KOPT-K1 (cell line): Measurements from ENCODE around the gene DGKI.

Experiments
- H3K27ac ChIP-seq: fragments of 200-600 bp; sonication (generic); 2 replicates; pipeline ENCODE4 v1.5.1; 2016; ENCODE audit warnings: antibody characterized with exemption, mild to moderate bottlenecking, low read depth, low read length; ENCODE audit not compliant: poor library complexity, severe bottlenecking
- H3K36me3 ChIP-seq: fragments of 200-600 bp; sonication (generic); 2 replicates; pipeline ENCODE4 v1.5.1; 2017; ENCODE audit warnings: antibody characterized with exemption, mild to moderate bottlenecking, low read length, moderate library complexity; ENCODE audit not compliant: insufficient read depth
- H3K9me3 ChIP-seq: fragments of 200-600 bp; sonication (generic); 2 replicates; pipeline ENCODE4 v1.5.1; 2017; ENCODE audit warnings: antibody characterized with exemption, low read length, mild to moderate bottlenecking; ENCODE audit not compliant: insufficient read depth, poor library complexity, severe bottlenecking

Gene DGKI

DNA sequence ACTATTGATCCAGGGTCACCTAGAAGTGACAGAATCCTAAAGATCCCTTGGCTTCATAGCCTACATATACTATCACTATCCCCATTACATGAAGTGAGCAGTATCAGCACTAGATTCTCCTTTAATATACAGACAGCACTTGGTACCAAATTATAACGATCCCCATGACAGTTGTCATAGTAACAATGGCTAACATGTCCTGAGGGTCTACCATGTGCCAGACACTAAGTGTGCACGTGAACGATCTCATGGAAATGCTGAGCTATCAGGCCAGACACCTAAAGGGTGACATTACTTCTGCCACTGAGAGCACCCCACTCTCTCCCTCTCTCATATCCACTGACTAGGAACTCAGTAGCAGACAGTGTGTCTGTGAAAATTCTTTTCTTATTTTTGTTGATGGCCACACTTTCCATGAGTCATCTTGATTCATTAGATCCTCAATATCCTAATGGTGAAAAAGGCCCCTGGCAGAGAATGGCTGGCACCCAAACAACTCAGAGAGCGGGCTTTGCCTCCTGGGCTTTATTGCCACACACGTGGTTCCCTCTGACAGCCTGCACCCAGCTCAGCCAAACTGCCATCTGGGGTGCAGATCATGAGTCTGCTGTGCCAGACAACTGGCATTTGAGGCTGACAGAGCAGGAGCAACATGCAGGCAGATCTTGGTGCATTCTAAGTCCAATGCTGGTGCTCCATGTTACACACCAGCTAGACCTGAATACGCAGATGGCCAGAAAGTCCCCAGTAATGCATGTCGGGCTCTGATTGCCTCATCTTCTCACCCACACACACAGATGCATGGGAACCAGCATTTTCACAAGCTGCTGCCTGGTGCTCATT lies 176.3 kb downstream of the DGKI start:
- no peak overlapping the region for H3K27ac ChIP-seq

DNA sequence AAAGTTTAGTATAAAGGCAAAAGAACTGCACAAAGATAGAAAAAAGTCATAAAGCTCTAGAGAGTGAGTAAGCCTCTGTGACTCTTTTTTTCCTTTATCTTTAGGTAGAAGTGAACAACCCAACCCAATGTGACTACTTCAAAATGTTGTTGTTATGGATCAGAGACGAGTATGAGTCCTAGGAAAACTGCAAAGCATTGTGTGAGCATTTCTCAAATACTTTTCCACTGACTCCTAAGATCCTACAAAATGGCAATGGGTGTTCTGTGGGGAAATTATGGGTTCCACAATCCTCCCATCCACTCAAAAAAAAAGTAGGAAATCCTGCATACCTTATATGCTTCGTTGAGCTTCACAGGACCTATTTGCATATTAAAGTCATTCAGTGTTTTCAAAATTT lies 177.1 kb downstream of the DGKI start:
- Histone ChIP-seq H3K9me3 (no peaks in the 10 kb centered on the region), H3K27ac (no peak overlapping the region), H3K36me3 (no peaks in the 10 kb centered on the region)

More for the DNA sequence above, 176.3 kb downstream of the DGKI start:
- H3K36me3 ChIP-seq, result no peaks in the 10 kb centered on the region
- H3K9me3 ChIP-seq, result no peaks in the 10 kb centered on the region

DNA sequence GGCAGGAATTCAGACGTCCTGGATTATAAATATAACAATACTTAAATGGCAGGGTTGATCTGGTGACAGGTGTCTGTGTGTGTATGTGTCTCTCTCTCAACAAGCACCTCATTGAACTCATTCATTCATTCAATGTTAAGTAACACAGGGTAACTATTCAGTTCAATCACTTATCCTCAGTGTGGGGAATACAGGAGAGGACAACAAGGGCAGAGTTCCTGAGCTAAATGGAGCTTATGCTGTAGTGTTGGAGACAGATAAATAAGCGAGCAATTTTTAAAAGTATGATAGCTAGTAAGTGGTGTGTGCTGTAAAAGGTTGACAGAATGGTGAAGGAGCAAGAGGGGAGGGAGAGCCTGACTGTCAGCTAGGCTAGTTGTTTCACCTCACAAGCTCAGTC lies 178.4 kb downstream of the DGKI start:
- Histone ChIP-seq H3K27ac (no peak overlapping the region), H3K36me3 (no peaks in the 10 kb centered on the region), H3K9me3 (no peaks in the 10 kb centered on the region)

DNA sequence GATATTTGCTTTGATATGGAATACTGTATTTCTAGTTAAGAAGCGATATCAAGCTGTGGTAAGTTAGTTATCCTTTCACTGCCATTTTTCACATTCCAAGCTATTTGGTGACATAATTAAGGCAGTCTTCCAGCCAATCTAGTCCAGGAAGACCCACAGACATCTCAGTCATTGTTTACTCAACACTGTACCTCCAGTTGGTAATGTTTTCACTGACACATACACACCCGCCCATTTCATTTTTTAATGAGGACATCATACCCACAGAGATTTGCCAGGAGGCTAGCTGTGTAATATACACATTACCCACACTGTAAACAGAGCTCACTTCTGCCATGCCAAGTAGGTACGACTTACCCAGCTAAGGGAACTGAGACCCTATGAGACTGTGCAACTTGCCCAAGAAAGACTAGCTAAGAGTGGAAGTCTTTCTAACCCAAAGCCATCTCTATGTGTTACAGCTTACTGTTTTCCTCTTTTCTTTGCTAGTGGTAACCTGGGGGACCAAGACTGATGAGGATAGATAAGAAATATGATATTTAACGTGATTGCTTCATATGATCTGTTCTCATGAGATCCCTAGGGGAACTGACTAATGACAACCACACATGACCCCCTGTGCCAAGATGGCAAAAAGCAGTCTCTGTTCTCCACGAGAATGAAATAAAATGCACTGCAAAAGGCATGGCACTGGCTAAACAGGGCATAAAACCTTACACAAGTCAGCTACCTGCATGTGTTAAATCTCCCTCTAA lies 179.0 kb downstream of the DGKI start:
- H3K27ac ChIP-seq, result no peak overlapping the region
- H3K9me3 ChIP-seq, result no peaks in the 10 kb centered on the region
- H3K36me3 ChIP-seq, result no peaks in the 10 kb centered on the region

DNA sequence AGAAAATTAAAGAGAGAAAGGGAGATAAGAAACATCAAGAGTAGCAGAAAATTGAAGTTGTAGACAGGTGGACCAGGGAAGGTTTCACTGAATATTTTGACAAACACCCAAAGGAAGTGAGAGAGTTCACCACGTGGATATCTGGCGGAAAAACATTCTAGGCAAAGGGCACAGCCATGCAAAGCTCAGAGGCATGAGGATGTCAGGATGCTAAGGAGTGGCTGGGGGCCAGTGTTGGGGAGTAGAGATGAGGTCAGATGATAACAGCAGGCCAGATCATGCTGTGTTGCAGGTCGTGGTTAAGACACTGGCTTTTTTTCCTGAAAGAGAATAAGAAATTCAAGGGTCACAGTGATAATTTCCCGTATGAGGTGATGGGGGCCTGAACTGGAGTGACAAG lies 181.9 kb downstream of the DGKI start:
- H3K27ac ChIP-seq, result no peak overlapping the region
- H3K36me3 ChIP-seq, result no peaks in the 10 kb centered on the region
- H3K9me3 ChIP-seq, result no peaks in the 10 kb centered on the region

DNA sequence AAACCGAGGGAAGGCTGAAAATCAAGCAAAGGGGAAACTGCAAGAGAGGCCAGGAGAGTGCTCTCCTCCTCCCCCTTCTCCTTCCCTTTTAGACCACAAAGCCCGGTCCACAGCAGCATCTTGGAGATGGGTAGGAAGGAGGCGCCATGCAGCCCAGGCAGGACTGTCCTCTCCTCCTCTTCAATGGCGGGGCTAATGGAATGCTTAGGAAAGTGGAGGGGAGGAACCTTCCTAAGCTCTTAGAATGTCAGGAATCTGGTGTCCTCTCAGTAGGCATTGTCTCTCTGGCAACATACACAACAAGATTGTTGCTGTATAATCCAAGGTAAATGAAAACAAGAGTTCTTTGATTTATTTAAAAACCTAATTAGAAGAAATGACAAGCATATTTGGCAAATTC lies 185.1 kb downstream of the DGKI start:
- no peak overlapping the region for H3K27ac ChIP-seq
- H3K36me3 ChIP-seq, result no peaks in the 10 kb centered on the region
- H3K9me3 ChIP-seq, result no peaks in the 10 kb centered on the region

DNA sequence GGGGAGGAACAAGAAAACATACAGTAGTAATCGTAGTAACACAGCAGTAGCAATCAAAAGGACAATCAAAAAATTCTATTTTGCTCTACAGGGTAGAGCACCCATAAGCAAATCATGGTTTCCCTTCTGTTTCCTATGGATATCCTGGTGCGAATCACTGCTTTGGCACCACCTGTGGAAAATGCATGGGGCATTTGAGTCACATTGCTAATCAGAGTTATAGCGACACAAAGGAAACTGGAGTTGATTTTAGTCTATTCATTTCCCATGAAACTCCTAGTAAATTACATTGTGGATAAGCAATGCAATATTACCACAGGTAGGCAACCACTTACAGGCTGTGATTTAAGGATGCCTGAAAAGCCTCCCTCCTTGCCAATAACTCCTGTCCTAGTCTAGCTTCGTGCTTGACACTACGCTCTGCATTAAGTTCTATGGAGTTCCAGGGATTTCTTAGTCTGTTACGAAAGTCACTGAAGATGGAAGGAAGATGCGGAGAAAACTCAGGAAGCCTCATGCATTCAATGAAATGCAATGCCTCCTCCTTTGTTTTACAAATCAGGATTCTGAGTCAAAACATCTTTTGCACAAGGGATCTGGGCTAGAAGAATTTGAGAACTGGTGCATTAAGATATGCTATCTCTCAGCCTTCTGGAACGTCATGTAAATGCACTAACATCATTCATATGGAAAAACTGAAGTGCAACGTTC lies 188.4 kb downstream of the DGKI start:
- Histone ChIP-seq H3K9me3 (no peaks in the 10 kb centered on the region), H3K27ac (no peak overlapping the region), H3K36me3 (no peaks in the 10 kb centered on the region)

DNA sequence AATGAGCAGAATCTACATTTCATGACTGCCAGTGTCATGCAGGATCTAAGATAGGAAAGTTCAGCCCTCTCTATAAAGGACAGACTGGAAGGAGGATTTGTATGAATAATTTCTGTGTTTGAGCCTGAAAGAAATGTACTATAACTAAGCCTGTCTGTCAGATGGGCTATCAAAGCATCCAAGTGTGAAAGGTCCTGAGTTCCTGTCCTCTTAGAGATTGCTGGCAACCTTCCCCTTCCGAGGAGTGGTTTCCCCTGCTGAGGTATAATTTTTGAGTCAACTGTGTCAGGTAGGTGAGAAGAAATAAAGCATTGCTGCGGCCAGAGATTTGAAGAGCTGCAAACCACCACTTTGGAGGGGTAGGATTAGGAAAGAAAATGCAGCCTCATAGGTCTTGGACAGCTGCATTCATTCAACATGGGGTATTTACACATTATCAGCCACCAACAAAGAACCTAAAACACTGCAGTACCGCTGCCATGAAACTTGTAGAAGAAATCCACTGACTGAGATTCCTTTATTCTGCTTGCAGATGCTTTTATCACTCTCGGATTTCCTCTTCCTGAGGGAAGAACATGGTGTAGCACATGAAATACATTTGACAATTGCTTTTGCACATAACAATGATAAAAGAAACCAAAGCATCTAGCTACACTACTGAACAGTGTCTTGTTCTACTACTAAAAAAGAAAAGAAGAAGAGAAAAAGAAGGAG lies 189.1 kb downstream of the DGKI start:
- no peak overlapping the region for H3K27ac ChIP-seq

DNA sequence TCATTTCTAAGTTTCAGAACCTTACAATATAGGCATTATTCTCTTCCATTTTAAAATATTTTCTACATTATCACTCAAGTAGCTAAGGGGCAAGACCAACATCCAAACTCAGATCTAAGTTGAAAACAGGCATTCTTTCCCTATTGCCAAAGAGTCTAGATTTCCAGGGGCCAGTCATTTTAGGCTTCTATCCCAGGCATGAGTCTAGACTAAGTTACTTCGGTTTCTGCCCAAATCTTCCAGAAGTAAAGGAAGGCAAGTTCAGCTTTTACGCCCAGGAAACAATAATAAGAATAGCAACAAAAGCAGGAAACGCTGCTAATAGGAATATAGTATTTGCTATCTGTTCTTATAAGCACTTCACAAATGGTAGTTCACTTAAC lies 189.9 kb downstream of the DGKI start:
- H3K9me3 ChIP-seq, result no peaks in the 10 kb centered on the region
- no peak overlapping the region for H3K27ac ChIP-seq
- H3K36me3 ChIP-seq, result no peaks in the 10 kb centered on the region

More for the DNA sequence above, 189.1 kb downstream of the DGKI start:
- H3K36me3 ChIP-seq, result no peaks in the 10 kb centered on the region
- no peaks in the 10 kb centered on the region for H3K9me3 ChIP-seq

DNA sequence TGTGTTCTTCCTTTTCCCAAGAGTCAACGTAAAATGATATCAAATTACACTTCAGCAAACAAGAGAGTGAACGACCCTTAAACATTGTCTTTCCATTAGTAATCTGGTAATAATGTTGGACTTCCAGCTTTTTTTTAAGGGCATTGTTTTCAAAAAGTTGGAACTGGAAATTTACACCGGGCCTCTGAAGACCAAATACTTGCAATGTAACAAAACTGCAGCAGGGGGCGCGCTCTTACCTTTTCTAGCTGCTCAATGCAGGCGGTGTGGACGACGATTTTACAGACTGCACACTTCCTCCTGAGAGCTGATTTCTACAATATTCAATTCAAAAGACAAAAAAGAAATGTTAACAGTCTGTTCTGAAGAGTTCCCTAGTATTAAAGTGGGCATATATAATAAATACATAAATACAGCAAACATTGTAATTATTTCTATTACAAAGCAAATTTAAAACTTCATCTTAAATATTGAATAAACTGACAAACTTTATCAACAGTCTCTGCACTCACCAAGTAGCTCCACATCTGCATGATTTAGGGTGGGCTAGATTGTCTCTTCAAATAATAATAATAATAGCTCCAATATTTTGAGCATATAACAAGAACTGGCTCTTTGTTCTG lies 190.4 kb downstream of the DGKI start:
- H3K9me3 ChIP-seq, result no peaks in the 10 kb centered on the region
- no peaks in the 10 kb centered on the region for H3K36me3 ChIP-seq
- H3K27ac ChIP-seq, result no peak overlapping the region

DNA sequence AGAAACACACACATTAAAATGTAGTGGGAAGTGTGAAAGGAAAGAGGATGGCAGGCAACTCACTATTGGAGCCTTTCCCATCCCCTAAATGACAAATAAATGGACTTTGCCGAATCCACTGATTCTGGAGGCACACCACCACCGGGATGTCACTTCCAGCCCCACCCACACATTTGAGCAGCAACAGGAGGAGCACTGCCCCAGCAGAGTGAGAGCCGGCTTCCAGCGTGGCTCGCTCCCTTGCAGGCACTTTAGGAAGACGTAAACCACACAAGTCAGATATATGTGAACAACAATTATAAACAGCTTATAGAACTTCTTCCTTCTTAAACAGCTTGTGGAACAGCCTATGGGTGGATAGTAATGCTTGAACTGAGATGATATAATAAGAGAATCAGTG lies 191.0 kb downstream of the DGKI start:
- Histone ChIP-seq H3K27ac (no peak overlapping the region), H3K9me3 (no peaks in the 10 kb centered on the region), H3K36me3 (no peaks in the 10 kb centered on the region)

DNA sequence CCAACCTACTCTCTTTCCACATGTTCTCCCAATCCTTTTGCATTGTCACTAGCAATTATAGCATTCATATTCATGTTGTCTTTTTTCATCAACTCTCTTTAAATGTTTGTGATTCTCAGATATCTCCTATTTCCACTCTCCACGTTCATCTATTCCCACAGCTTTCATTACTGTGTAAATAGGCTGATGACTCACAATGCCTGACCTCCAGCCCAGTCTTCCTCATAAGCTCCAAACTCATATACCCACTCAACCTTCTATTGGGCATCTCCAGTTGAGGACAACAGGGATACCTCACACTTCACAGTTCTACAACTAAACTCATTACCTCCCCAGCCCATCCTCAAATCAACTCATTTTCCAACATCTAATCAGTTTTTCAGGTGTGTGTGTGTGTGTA lies 194.1 kb downstream of the DGKI start:
- no peak overlapping the region for H3K27ac ChIP-seq
- H3K36me3 ChIP-seq, result no peaks in the 10 kb centered on the region

DNA sequence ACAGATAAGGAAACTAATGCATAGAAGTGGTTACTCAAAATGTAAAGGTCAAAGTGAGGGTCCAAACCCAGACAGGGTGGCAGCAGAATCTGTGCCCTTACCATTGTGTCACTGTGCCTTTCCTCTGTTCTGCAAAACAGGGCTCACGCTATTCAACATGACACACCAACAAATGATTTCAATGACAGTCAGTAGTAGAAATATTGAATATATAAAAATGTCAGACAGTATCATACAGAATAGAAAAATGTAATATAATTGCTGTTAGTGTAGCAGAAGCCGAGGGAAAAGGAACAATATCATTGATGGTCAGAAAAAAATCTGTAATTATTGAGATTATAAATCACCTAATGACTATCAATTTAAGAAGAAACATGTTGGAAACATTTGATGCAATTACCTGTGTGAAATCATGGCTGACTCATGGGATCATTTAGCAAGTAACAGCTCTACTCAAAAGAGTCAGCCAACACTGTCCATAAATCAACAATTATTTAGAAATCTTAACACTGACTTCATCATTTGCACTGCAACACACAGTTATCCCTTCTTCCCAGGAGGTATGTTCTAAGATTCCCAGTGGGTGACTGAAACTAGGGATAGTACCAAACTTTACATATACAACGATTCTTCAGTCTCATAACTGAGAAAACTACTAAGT lies 198.7 kb downstream of the DGKI start:
- H3K9me3 ChIP-seq, result no peaks in the 10 kb centered on the region
- no peak overlapping the region for H3K27ac ChIP-seq
- no peaks in the 10 kb centered on the region for H3K36me3 ChIP-seq

More for the DNA sequence above, 194.1 kb downstream of the DGKI start:
- no peaks in the 10 kb centered on the region for H3K9me3 ChIP-seq

DNA sequence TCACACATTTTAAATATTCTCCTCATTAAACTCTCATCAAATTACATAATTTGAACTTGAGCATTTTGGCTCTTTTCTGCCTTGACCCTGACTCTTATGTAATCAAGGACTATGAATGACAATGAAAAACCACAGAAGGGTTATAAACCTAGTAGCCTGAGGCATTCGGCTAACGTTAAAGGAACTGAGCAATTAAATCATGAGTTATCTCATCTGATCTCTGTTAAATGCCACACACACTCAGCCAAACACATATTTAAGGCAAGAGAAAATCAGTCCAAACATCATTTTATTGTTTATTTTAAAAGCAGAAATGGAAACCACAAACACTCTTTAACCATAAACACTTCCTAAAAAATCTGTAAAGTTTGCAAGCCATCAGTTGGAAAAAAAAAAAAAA lies 204.3 kb downstream of the DGKI start:
- no peak overlapping the region for H3K27ac ChIP-seq
- no peaks in the 10 kb centered on the region for H3K36me3 ChIP-seq
- H3K9me3 ChIP-seq, result no peaks in the 10 kb centered on the region
